T-helper 17 cell (primary cell): ENCODE results near the gene C11orf97. TPM values are rescaled to one million over a fixed set of nuclear protein-coding genes. Genes with fewer than 3 reads are reported as not detected.
A peak's percentile ranks its signal among the peaks of the same experiment; 100 is the strongest.
"Not testable (repeated sequence)": the region's sequence is repeated elsewhere in the genome, so short reads cannot be mapped to it uniquely, and the experiment has no call there.

Experiments used
- ATAC-seq: fragments of 150-1000 bp; cut with Tn5 transposase; 2 replicates; pipeline ENCODE4 v1.10.0; 2021; ENCODE audit warnings: mild to moderate bottlenecking, moderate library complexity
- DNase-seq, 3 donors: peaks; one replicate each; pipeline versions ENCODE4 v3.0.0 to v3.0.0-alpha.2; 2020 to 2021
- H3K9me3 ChIP-seq: one replicate; pipeline ENCODE4 v1.7.0; 2013; ENCODE audit warnings: low read length, mild to moderate bottlenecking; ENCODE audit not compliant: control insufficient read depth, poor library complexity, severe bottlenecking
- H3K27ac Mint-ChIP-seq: one replicate; pipeline ENCODE4 v1.8.0; 2022; ENCODE audit warnings: mild to moderate bottlenecking, moderate library complexity, mixed read lengths
- H3K27me3 Mint-ChIP-seq: one replicate; pipeline ENCODE4 v1.8.0; 2022; ENCODE audit warnings: mixed read lengths
- H3K36me3 Mint-ChIP-seq: one replicate; pipeline ENCODE4 v1.8.0; 2022; ENCODE audit warnings: low read depth, mixed read lengths
- H3K4me1 Mint-ChIP-seq: one replicate; pipeline ENCODE4 v1.8.0; 2022; ENCODE audit warnings: mild to moderate bottlenecking, mixed read lengths
- H3K4me3 Mint-ChIP-seq: one replicate; pipeline ENCODE4 v1.8.0; 2022; ENCODE audit warnings: mild to moderate bottlenecking, moderate library complexity, mixed read lengths
- total RNA-seq, 4 donors: library from RNA in 2 of 4; stranded (reverse) in 2 of 4; gene quantifications; one replicate each; pipeline ENCODE4 v1.2.3 and lab custom pipeline; 2022 to 2026

The C11orf97 gene, protein sequence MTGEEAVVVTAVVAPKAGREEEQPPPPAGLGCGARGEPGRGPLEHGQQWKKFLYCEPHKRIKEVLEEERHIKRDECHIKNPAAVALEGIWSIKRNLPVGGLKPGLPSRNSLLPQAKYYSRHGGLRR
- total RNA-seq (not detected), total RNA-seq (lab: John Stamatoyannopoulos, UW) (0 reads per million in 2 donors)

DNA sequence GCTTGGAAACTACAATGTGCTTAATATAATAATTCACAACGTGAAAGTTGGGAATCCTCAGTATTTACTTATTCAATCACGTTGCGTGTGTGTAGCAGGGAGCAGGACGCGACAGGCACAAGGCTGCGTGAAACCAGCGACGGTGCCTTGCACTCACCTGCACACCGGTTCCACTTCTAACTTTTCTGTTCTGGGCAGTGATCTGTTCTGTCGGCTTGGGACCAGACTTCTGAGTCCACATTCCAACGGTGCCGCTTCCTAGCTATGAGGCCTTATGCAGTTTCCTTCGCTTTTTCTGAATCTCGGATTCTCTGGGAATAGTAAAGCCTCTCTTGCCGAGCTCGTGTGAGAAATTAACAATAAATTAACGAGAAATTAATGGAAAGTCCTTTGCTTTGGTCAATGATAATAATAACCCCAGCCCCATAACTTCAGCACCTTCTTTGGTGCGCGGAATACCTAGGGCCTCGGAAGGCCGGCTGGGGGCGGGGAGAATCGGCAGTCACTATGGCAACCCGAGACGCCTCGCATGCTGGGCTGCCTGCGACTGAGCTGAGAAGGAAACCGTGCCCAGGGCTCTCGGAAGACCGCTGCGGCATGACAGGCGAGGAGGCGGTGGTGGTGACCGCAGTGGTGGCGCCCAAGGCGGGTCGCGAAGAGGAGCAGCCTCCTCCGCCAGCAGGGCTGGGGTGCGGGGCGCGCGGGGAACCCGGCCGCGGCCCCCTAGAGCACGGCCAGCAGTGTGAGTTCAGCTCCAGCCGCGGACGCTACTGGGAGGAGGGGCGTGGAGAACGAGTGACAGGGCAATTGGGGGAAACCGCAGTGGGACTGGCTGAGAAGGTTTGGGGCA lies at the start of gene C11orf97:
Gene C11orf97, plus strand, starts transcription at position 530 of the 850 bp plus-strand sequence. Its CDS starts 68 bp downstream, at position 598.
- Mint-ChIP-seq H3K27ac (peak within 1 kb of the TSS; percentile 74), H3K27me3 (peaks cover 34% of the 10 kb centered on the region), H3K4me1 (peaks cover 9% of the 10 kb centered on the region), H3K36me3 (no peaks in the 10 kb centered on the region), H3K4me3 (peak within 1 kb of the TSS; percentile 82)
- ATAC-seq (peak; percentile 91), DNase-seq (peak; percentile 9 to 34 (median 14))
- no peaks in the 10 kb centered on the region for H3K9me3 ChIP-seq

GRCh38 chr11:94469416-94469815 lies 42.8 kb upstream of the C11orf97 start:
- Mint-ChIP-seq H3K4me1 (peaks cover 9% of the 10 kb centered on the region), H3K27me3 (no peaks in the 10 kb centered on the region), H3K36me3 (peaks cover 25% of the 10 kb centered on the region), H3K27ac (no peak overlapping the region), H3K4me3 (no peak overlapping the region)
- DNase-seq (no peak), ATAC-seq (no peak)
- H3K9me3 ChIP-seq = no peaks in the 10 kb centered on the region

- H3K4me1 Mint-ChIP-seq = peaks cover 16% of the 10 kb centered on the region
- ATAC-seq = peak; percentile 32
- H3K4me3 Mint-ChIP-seq = no peak overlapping the region
- no peaks in the 10 kb centered on the region for H3K9me3 ChIP-seq
- H3K36me3 Mint-ChIP-seq = peaks cover 18% of the 10 kb centered on the region
- no peaks in the 10 kb centered on the region for H3K27me3 Mint-ChIP-seq
- DNase-seq = no peak
- no peak overlapping the region for H3K27ac Mint-ChIP-seq
Measured at GRCh38 chr11:94472916-94473799, 39.1 kb upstream of the C11orf97 start.

DNA sequence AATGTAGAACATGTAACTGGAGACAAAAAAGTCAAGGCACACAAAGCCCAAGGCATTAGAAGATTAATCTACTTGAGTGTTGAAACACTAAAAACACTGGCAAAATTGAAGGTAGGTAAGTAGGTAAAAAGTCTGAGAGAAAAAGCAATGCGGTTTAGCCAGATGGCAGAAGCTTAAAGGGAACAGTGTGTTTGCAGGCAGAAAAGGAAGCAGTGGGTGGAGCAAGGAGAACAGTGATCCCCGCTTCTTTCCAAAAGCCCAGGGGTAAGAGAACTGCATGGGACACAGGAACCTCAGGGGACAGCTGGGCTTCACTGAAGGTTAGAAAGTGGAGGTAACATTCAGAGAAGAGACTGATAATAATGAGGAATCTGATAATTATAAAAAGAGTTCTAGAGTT lies 34.6 kb upstream of the C11orf97 start:
- Mint-ChIP-seq H3K27me3 (no peaks in the 10 kb centered on the region), H3K36me3 (peaks cover 24% of the 10 kb centered on the region), H3K4me3 (no peak overlapping the region), H3K27ac (peak overlapping the region; percentile 29), H3K4me1 (peaks cover 18% of the 10 kb centered on the region)
- no peak for ATAC-seq
- no peak for DNase-seq
- no peaks in the 10 kb centered on the region for H3K9me3 ChIP-seq

DNA sequence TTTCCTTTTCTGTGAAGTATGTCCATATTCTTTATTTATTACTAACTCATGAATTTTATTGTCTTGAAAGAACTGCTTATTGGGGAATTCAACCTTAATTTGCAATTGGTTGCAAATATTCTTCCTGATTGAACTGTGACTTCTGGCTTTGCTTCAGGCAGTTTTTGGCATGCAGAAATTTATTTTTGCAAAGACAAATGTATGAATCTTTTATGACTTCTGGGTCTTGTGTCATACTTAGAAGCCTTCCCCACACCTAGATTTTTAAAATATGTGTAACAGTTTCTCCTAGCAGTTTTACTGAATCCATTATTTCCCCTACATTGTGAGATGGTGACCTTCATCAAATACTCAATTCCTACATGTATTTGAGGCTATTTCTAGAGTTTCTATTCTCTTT lies 30.9 kb upstream of the C11orf97 start:
- ATAC-seq = no peak
- no peak for DNase-seq
- Mint-ChIP-seq H3K36me3 (peaks cover 21% of the 10 kb centered on the region), H3K27me3 (no peaks in the 10 kb centered on the region), H3K27ac (no peak overlapping the region), H3K4me1 (peaks cover 9% of the 10 kb centered on the region), H3K4me3 (no peak overlapping the region)
- no peaks in the 10 kb centered on the region for H3K9me3 ChIP-seq

DNA sequence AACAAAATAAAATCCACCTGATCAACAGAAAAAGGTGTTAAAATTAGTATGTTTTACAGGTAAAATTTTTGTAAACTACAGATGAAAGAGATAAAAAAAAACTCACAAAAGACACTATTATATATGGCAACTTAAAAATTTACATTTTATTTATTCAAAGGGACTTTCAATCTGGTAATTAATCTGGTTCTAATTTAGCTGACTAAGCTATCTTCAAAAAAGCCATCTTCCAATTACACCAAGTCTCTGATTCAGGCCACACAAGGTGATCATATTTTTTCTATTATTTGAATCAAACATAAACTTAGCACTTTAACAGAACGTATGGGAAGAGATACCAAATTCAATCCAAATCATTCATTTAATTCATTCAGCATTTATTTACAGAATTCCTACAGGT lies 26.2 kb upstream of the C11orf97 start:
- ATAC-seq (no peak), DNase-seq (no peak)
- H3K36me3 Mint-ChIP-seq = peaks cover 31% of the 10 kb centered on the region
- H3K27ac Mint-ChIP-seq = no peak overlapping the region
- no peaks in the 10 kb centered on the region for H3K27me3 Mint-ChIP-seq
- H3K9me3 ChIP-seq = no peaks in the 10 kb centered on the region
- H3K4me1 Mint-ChIP-seq = peaks cover 20% of the 10 kb centered on the region
- no peak overlapping the region for H3K4me3 Mint-ChIP-seq

DNA sequence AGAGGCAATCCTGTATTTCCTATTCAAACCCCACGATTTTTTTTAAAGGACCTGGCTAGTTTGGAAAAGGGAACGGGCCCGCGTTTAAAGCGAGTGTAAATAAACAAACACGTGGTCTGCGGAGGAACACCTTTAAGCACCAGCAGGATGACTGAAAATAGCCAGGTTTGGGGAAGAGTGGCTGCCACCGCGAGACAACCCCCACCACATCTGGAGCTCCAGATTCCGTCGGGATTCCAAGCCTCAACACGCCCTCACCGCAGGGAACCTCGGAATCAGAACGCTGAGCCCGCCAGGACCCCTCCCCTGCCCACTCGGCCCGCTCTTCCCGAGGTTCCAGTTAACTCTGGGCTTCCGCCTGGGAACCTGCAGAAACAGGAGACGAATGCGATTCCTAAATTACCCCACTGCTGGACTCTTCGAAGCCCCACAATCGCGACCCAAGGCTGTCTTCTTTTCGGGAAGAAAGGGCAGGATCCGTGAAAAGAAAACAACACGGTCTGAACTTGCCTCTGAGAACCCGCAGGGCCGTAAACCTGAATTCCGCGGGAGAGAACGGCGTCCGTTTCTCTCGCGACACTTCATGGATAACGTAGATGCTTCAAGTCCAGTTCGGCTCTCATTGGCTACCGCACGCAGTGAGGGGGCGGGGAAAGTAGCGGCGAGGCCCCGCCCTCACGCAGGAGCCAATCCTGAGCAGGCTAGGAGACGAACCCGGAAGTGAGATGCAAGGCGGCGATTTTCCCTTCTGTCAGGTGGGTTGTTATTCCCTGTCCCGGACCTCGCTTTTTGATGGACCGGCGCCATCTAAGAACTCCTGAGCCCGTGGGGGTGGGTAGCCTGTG lies 18.8 kb upstream of the C11orf97 start, which contains the start of the genes ANKRD49 and MRE11:
Gene ANKRD49, plus strand, starts transcription at position 704 of the 845 bp plus-strand sequence. CDS start 2,710 bp downstream, outside the sequence.
Gene MRE11, minus strand, starts transcription at position 564 of the 845 bp plus-strand sequence. CDS start 1,043 bp downstream, outside the sequence.
- no peaks in the 10 kb centered on the region for H3K9me3 ChIP-seq
- H3K27me3 Mint-ChIP-seq = no peaks in the 10 kb centered on the region
- ATAC-seq = peak; percentile 99
- peaks cover 15% of the 10 kb centered on the region for H3K36me3 Mint-ChIP-seq
- H3K27ac Mint-ChIP-seq = peak within 1 kb of the TSS; percentile 97
- peak within 1 kb of the TSS; percentile 92 for H3K4me3 Mint-ChIP-seq
- peaks cover 23% of the 10 kb centered on the region for H3K4me1 Mint-ChIP-seq
- peak; percentile 90 to 97 (median 96) for DNase-seq

DNA sequence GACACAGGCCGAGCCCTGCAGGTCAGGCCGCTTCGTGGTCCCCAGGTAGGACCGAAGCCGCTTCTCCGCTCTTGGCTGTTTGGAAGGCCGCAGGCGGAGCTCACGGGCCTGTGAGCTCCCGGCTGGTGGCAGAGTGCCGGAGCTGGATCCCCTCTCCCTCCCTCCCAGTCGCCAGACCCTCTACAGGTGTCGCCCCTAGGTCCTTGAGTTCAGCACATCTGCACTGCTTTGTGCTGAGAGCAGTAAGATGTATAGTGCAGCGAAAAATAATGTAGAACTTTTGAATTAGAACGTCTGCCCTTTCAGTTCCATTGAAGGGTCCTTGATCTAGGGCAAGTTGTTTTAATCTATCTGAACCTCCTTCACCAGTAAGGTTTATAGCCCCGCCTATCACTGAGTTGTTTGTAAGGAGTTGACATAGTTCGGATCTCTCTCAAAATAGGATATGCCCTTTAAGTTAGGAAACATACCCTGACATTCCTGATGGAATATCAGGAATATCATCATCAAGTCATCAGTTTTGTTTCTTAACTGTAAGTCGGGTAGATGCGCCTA lies 18.1 kb upstream of the C11orf97 start:
- Mint-ChIP-seq H3K27me3 (no peaks in the 10 kb centered on the region), H3K4me3 (peak overlapping the region; percentile 92), H3K4me1 (peaks cover 25% of the 10 kb centered on the region), H3K27ac (peak overlapping the region; percentile 97), H3K36me3 (peaks cover 13% of the 10 kb centered on the region)
- no peaks in the 10 kb centered on the region for H3K9me3 ChIP-seq
- DNase-seq = no peak
- peak; percentile 66 for ATAC-seq

DNA sequence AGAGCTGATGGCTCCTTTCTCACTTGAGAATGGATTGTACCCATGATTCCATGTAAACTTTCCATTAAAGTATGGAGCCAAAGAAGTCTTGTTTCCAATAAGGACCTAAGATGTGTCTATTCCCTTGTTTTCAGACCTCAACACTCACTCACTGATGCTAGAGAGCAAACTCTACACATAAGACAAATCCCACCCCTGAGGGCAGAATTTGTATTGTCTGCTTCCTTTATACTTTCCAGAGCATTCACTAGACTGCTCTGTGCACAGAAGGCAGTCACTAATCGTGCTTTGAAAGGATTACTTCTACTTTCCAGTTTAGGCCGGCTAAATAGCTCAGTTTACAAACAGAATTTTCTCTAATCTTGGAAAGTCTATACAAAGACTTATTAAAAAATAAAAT lies 12.1 kb upstream of the C11orf97 start:
- peaks cover 8% of the 10 kb centered on the region for H3K36me3 Mint-ChIP-seq
- DNase-seq (no peak), ATAC-seq (no peak)
- H3K4me1 Mint-ChIP-seq = peaks cover 8% of the 10 kb centered on the region
- no peak overlapping the region for H3K4me3 Mint-ChIP-seq
- H3K27ac Mint-ChIP-seq = no peak overlapping the region
- H3K27me3 Mint-ChIP-seq = no peaks in the 10 kb centered on the region
- no peaks in the 10 kb centered on the region for H3K9me3 ChIP-seq

DNA sequence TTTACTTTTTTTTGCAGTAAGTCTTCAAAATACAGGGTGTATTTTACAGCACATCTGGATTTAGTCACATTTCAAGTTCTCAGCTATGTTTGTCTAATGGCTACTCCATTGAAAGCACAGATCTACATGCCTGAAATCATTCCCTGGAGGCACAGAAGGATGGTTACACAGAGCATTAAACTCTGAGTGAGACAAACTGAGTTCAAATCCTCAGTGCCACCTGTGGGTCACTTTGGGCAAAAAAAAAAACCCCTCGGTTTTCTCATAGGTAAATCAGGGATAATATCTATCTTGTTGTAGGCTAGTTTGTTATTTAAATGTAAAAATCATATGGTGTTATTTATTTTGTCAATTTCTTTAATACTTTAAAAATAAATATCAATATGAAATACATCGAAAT lies 10.7 kb upstream of the C11orf97 start:
- ATAC-seq = no peak

GRCh38 chr11:94504689-94505293 lies 7.5 kb upstream of the C11orf97 start:
- Mint-ChIP-seq H3K27me3 (no peaks in the 10 kb centered on the region), H3K4me1 (no peaks in the 10 kb centered on the region), H3K4me3 (no peak overlapping the region), H3K36me3 (peaks cover 2% of the 10 kb centered on the region), H3K27ac (no peak overlapping the region)
- no peak for DNase-seq
- peak; percentile 65 for ATAC-seq
- no peaks in the 10 kb centered on the region for H3K9me3 ChIP-seq

More for the DNA sequence above, 10.7 kb upstream of the C11orf97 start:
- H3K9me3 ChIP-seq = no peaks in the 10 kb centered on the region
- Mint-ChIP-seq H3K4me3 (no peak overlapping the region), H3K27me3 (no peaks in the 10 kb centered on the region), H3K27ac (no peak overlapping the region), H3K36me3 (peaks cover 8% of the 10 kb centered on the region), H3K4me1 (peaks cover 5% of the 10 kb centered on the region)
- no peak for DNase-seq

GRCh38 chr11:94506513-94506912 lies 5.7 kb upstream of the C11orf97 start:
- not testable (repeated sequence) for ATAC-seq, H3K27ac Mint-ChIP-seq, H3K9me3 ChIP-seq, H3K36me3 Mint-ChIP-seq, H3K4me1 Mint-ChIP-seq, H3K4me3 Mint-ChIP-seq, DNase-seq
- H3K27me3 Mint-ChIP-seq = peaks cover 11% of the 10 kb centered on the region
